ENCODE results near the gene EGFR.

Gene EGFR

DNA sequence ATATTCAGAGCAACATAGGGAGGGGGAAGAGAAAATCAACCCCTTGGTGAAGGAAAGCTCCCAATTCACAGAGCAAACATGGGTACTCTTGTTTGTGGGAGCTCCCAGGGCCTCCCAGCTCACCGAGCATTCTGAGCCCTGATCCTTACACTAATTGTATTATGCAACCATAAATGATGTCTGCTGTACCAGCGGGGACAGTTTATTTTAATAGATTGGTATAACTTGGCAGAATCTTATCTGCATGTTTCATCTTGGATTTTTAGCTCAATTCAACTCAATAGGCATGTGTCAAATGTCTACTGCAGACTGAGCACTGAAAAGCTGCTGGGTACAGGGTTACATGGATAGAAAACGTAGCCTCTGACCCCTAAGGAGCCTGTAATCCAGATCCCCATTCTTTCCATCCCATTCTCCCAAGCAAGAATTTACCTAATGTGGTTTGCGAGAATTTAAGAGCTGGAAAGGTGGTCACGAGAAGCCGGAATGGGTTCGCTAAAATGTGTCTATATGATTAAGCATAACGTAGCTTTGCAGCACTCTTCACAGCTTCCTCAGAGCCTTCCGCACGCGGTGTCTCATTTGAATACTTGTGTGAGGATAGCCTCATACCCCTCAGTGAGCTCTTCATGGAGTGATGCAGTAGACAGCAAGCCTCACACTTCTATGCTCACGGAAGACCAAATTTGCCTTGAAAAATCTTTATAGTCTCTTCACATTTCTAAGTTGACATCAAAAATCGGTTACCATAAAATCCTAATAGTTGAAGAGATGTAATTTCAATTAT is 18.3 kb downstream of the EGFR start:
- no peak for DNase-seq

DNA sequence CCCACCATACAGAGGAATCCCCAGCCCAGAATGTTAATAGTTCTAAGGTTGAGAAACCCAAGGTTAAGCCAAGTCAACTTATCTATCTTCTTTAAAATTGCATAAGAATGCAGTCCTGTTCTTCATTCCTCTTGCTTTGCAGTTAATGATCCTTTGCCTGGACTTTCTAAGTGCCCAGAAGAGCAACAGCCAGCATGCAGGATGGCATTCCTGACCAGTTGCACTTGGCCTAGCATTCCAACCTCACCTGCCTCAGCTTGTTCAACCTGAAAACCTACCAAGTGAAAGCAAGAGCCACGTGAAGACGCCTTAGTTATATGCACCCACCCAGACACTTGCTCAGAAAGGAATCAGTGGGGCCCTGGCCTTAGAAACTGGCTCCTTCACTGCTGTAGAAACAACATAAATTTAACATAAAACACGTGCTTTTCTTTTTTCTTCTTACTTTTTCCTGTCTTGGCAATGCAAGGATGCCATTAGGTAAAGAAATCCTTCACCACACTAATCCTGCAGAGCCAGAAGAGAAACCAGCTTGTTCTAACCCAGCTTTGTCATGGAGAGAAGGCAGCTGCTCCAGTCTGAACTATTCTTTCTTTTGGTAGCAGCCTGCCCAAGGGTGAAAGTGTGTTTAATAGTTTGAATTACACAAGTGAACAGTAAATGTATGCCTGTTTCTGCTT is 25.0 kb downstream of the EGFR start:
- no peak for DNase-seq

DNA sequence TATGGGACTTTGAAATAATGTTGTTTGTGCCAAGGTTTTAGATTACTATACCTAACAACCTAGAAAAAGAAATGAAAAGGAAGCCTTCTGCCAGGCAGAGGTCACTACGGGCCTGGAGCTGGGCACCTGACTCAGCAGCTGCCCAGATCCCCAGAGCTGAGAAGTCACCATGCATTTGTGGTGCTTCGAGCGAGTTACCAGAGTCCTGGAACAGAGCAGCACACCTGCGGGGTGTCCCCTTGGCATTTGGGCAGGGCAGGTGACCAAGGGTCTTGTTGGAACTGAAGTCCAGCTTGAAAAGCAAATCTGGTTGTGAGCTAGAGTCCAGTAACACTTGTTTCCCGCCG is 25.5 kb downstream of the EGFR start:
- DNase-seq = no peak

DNA sequence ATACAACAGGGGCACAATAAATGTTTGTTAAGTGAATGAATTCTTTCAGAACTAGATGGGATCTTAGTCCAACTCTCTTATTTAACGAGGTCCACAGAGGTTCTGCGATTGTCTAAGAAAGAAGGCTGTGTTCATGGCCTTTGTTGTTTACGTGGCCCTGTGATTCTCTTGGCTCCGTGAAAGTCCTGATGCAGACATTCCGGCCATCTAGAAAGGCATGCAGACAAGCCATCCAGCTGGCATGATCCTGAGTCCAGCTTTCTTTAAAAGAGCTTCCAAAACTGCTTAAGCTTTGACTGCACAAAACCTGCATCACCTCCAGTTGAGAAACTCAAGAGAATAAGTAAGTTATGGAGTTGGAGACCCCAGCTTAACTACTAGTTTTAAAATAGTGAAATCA is 26.0 kb downstream of the EGFR start:
- DNase-seq = no peak

GRCh38 chr7:55046582-55047342 is 27.9 kb downstream of the EGFR start:
- DNase-seq = no peak

DNA sequence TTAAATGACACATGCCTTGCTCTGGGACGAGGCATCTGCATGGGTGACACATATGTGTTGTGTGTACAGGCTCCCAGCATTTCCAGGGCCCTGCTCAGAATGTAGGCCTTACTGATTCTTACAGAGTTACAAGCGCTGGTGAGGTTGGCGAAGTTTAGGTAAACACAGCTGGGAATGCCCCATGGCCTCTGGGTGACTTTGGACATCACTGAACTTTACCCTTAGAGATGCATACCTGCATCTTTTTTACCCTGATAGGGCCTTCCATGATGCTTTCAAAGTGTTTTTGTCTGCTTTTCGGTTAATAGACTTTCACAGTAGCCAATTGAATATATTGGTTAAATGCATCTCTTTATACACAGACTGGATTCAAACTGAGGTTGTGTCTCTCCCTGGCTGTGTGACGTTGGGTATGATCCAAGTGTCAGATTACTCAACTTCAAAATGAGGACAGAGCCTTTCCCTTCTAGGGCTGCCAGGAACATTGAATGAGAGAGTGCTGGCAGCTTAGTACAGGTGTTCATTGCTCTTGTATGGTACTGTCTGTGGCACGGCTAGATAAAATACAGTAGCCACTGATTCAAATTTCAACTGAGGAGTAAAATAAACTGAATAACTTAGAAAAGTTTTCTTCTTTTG is 29.5 kb downstream of the EGFR start:
- DNase-seq = no peak

GRCh38 chr7:55050281-55050680 is 31.5 kb downstream of the EGFR start:
- DNase-seq = peak; percentile 43

DNA sequence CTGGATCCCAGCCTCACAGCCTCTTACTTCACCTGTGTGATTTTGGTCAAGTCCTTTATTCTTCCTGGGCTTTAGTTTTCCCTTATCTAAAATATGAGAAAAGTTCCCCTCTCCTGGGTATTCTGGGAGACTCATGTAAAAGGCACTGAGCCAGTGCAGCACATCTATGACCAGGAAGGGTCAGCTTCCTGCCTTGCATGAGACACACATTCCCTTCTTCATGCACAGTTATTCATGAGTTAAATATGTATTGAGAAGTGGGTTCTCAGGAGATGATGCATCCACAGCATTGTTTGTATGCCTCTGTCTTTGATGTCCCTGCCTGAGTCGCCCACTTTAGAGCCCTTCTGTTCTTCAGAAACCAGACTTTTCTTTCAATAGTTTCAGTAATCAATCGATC is 33.3 kb downstream of the EGFR start:
- DNase-seq = peak; percentile 92

GRCh38 chr7:55052741-55053427 is 34.1 kb downstream of the EGFR start:
- peak; percentile 62 for DNase-seq

DNA sequence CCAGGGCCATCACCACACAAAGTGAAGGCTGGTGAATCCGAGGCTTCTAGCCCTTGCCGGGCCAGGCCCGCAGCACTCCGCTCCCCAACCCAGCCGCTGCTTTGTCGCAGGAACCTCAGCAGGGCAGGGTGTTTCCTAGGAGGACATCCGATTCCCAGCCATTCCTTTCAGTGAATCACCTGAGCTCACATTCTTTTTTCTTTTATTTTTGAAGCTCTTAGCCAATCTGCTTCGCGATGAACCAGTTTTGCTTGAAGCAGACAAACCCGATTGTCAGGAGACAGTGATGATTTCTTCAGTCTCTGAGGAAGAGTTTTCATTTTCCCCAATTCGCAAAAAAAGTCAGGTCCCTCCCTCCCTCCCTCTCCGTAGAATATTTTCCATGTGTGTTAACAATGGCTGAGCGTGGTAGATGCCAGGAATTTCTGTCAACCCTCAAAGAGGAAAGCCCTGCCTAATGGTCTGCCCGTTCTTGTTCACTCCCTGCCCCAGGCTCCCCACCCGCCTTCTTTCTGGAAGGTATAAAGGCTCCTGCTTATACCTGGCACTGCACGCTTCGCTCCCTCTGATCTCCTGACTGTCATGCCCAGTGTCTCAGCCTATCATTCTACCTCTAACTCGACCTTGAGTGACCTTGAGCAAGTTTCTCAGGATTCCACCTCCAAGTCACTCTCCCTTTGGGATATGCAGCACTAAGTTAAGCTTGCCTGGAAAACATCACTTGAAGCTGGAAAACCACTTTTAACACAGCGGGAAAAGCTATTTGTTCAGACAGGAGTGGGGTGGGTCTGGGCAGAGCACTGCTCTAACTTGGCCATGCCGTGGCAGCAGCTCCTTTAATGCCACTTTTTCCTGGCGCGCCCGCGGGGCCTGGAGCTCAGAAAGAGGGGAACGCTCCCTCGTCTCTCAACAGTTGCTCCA is 35.1 kb downstream of the EGFR start:
- DNase-seq = peak; percentile 43

DNA sequence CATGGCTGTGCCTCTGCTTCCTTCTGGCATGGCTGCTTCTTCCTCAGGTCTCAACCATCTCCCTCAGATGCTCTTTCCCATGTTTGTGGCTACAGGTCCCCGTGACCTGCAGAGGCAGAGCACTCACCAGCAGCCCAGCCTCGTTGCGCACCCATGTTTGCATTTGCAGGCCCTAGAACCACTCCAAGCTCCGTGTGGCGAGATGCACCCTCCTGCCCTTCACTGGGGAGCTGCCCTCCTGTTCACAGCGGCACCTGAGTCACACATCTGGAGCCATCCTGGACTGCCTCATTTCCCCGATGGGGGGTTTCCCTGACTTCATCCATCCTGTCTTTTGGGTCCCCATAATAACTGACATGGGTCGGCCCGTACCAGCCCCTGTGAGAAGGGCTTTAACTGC is 35.9 kb downstream of the EGFR start:
- DNase-seq = no peak

- DNase-seq = peak; percentile 63
Observed at GRCh38 chr7:55055479-55055878, 36.7 kb downstream of the EGFR start.

DNA sequence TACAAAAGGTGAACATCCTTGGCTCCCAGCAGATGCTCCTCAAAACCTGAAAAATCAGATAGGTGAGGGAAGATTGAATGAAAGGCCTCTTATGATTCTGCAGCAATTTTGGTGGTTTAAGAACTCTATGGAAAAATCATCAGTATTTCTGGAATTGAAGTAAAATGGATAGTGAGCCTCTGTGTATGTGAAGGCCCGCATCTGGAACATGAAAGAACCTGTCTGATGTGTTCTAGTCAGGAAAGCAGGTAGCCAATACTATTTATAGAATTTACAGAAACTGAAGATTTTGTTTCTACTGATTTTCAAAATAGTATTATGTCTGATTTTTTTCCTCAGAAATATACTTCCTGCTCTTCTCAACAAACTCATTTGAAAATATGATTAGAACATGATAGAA is 37.3 kb downstream of the EGFR start:
- no peak for DNase-seq

- peak; percentile 67 for DNase-seq
Observed at GRCh38 chr7:55056577-55057480, 38.0 kb downstream of the EGFR start.

GRCh38 chr7:55058314-55058713 is 39.5 kb downstream of the EGFR start:
- no peak for DNase-seq

GRCh38 chr7:55059021-55059420 is 40.2 kb downstream of the EGFR start:
- no peak for DNase-seq

- no peak for DNase-seq
Observed at GRCh38 chr7:55060085-55060484, 41.3 kb downstream of the EGFR start.

DNA sequence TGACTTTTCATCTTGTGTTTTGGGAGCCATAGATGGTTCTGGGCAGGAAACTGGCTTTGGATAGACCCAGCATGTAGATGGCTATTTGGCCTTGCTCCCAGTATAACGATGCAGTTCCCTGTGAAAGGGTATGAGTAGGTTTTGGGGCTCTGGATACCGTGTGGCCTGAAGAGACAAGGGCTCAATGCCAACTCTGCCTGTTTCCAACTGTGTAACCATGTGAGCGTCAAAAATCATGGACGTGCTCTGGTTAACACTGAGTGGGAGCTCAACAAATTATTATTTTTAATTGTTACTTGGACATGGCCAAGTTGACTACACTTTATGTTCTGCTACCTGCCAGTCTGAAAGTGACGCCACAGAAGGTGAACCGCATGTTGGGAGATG is 41.8 kb downstream of the EGFR start:
- no peak for DNase-seq

DNA sequence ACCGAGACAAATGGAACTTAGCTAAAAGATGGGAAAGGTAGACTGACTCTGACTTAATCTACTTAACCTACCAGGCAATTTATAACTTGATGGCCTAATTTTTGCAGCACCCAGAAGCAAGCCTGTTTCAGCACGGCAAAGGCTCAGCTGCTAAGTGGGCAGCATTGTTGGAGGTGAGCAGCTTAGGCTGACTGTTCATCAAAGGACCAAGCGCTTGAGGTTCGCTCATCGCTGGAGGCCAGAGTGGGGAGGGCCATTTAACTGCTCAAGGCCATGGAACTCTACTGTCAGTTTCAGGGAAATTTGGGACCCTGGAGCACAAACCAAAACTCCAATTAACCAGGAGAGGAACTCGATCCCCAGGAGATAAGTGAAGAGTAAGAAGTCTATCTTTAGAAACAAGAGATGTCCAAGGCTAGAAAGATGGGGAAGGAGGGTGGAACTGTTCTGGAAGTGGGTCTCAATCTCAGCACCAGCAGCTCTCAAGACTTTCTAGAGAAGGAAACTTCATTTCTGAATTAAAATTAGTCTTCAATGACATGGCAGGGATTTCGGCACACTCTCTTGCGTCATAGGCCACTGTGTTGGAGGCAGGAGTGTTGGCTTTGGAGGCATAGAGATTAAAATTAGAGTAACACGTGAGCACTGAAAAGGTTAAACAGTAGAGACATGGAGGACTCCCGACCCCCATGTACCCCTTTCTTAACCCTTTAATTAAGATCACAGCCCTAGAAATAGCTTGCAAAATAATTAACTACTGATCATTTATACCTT is 43.1 kb downstream of the EGFR start:
- DNase-seq = no peak

- no peak for DNase-seq
Observed at GRCh38 chr7:55063061-55063460, 44.2 kb downstream of the EGFR start.
